ENCODE results near the gene CFDP1. TPM values are rescaled to one million over a fixed set of nuclear protein-coding genes. Genes with fewer than 3 reads are reported as not detected.

The CFDP1 gene
- total and polyA plus RNA-seq, 2 donors (not counting 3 experiments of a cell fraction or from before 2014, with no cell fraction given) = 17.8 to 53.8 TPM

- H3K36me3 ChIP-seq (ENCODE audit: control insufficient read depth in 2 of 2, extremely low read depth in 1 of 2, insufficient read depth in 2 of 2, low read length in 2 of 2) = no peaks in the 10 kb centered on the region
- intact Hi-C loops (cut with micrococcal nuclease) = no loop called here
- no peaks in the 10 kb centered on the region for H4K20me1 ChIP-seq (replicated peaks; ENCODE audit: control insufficient read depth, extremely low read depth, insufficient read depth, low read length)
- H3K27me3 ChIP-seq (ENCODE audit: control insufficient read depth in 2 of 2, insufficient read depth in 2 of 2, low read length in 2 of 2) = no peaks in the 10 kb centered on the region
- no peak overlapping the region for H3K9ac ChIP-seq (replicated peaks; ENCODE audit: extremely low read depth, insufficient read depth, low read length)
- peaks cover 27% of the 10 kb centered on the region for H3K4me1 ChIP-seq (ENCODE audit: control insufficient read depth, extremely low read depth, insufficient read depth, low read length)
- TF ChIP-seq JUN (IDR thresholded peaks at IDR 0.05; ENCODE audit: borderline replicate concordance, insufficient read depth, insufficient read length, low read depth) = no peak
- no peak for TF ChIP-seq MYC (IDR thresholded peaks at IDR 0.05; ENCODE audit: low read depth, low read length)
- TF ChIP-seq CTCF (IDR thresholded peaks at IDR 0.05; ENCODE audit: extremely low read depth in 1 of 2, insufficient read depth in 1 of 2, low read depth in 1 of 2, low read length in 2 of 2) = no peak
- no peak for TF ChIP-seq FOS (IDR thresholded peaks at IDR 0.05; ENCODE audit: borderline replicate concordance, insufficient read depth, low read length)
- TF ChIP-seq POLR2AphosphoS5 (IDR thresholded peaks at IDR 0.05; ENCODE audit: insufficient read depth, low read depth, low read length) = no peak
- TF ChIP-seq POLR2A (IDR thresholded peaks at IDR 0.05; ENCODE audit: low read depth, low read length) = no peak
- TF ChIP-seq MAX (IDR thresholded peaks at IDR 0.05; ENCODE audit: insufficient read depth, insufficient read length) = no peak
- no peak for TF ChIP-seq EZH2 (IDR thresholded peaks at IDR 0.05; ENCODE audit: borderline replicate concordance, low read depth, low read length, severe bottlenecking)
- no peak for TF ChIP-seq GATA2 (IDR thresholded peaks at IDR 0.05; ENCODE audit: insufficient read depth, insufficient read length, low read depth, low read length)
- H3K4me3 ChIP-seq (replicated peaks in 1 of 3; ENCODE audit: insufficient read depth in 1 of 3, low read depth in 1 of 3, low read length in 3 of 3) = no peak overlapping the region
- no peaks in the 10 kb centered on the region for H3K9me3 ChIP-seq (replicated peaks; ENCODE audit: control insufficient read depth, insufficient read depth, low read length)
- H3K79me2 ChIP-seq (ENCODE audit: control insufficient read depth, insufficient read depth, low read length) = no peaks in the 10 kb centered on the region
- no peak for FAIRE-seq
- H2AFZ ChIP-seq (ENCODE audit: low read depth, low read length) = no peak overlapping the region
- CTCF ChIA-PET = no interaction called here
- dilution Hi-C loops (cut with MboI; ENCODE audit: extremely low pct_ligation_motif_present, low sequenced_read_pairs) = no loop called here
- no peak overlapping the region for H3K27ac ChIP-seq (ENCODE audit: insufficient read depth, low read depth, low read length)
- BruUV-seq (replicated peaks) = no TSS peak
- no peak for DNase-seq (ENCODE audit: low read depth, low spot score)
- no peak overlapping the region for H3K4me2 ChIP-seq (ENCODE audit: insufficient read depth, low read length)
- no peaks in the 10 kb centered on the region for H3K9me1 ChIP-seq (replicated peaks; ENCODE audit: control insufficient read depth, extremely low read depth, insufficient read depth, low read length)
- POLR2A ChIA-PET = no interaction called here
Measured at GRCh38 chr16:75286389-75286788, 146.9 kb downstream of the CFDP1 start.
